Naive B cell (primary cell): ENCODE data around the gene FRG2. TPM values are rescaled to one million over a fixed set of nuclear protein-coding genes. Genes with fewer than 3 reads are reported as not detected.
"Not testable (repeated sequence)": the region's sequence is repeated elsewhere in the genome, so short reads cannot be mapped to it uniquely, and the experiment has no call there.

Source experiments
- ATAC-seq, 2 donors: fragments of 150-1000 bp; cut with Tn5 transposase; 2 replicates each; pipeline ENCODE4 v1.10.0; 2021; ENCODE audit warnings: low read depth in 2 of 2, mild to moderate bottlenecking in 2 of 2, moderate library complexity in 2 of 2
- DNase-seq: peaks from one replicate; pipeline ENCODE4 v3.0.0; 2022
- H3K27ac Mint-ChIP-seq, 6 donors: one replicate each; pipeline ENCODE4 v1.8.0; 2020 to 2022; ENCODE audit warnings: mild to moderate bottlenecking in 6 of 6, mixed read lengths in 6 of 6, moderate library complexity in 5 of 6, inconsistent platforms in 2 of 6
- H3K27me3 Mint-ChIP-seq, 3 donors: one replicate each; pipeline ENCODE4 v1.8.0; 2021 to 2022; ENCODE audit warnings: mixed read lengths in 3 of 3, mild to moderate bottlenecking in 1 of 3
- H3K36me3 Mint-ChIP-seq, 2 donors: one replicate each; pipeline ENCODE4 v1.8.0; 2020 to 2022; ENCODE audit warnings: mixed read lengths in 2 of 2, inconsistent platforms in 1 of 2, mild to moderate bottlenecking in 1 of 2
- H3K4me1 Mint-ChIP-seq, 3 donors: one replicate each; pipeline ENCODE4 v1.8.0; 2020 to 2022; ENCODE audit warnings: mixed read lengths in 3 of 3, inconsistent platforms in 1 of 3, mild to moderate bottlenecking in 1 of 3, moderate library complexity in 1 of 3
- H3K4me3 Mint-ChIP-seq, 8 donors: one replicate each; pipeline ENCODE4 v1.8.0; 2020 to 2022; ENCODE audit warnings: mild to moderate bottlenecking in 8 of 8, mixed read lengths in 8 of 8, moderate library complexity in 8 of 8, inconsistent platforms in 2 of 8
- H3K9me3 Mint-ChIP-seq, 7 donors: one replicate each; pipeline ENCODE4 v1.8.0; 2020 to 2022; ENCODE audit warnings: mixed read lengths in 7 of 7, mild to moderate bottlenecking in 5 of 7, inconsistent platforms in 2 of 7, moderate library complexity in 1 of 7
- polyA plus RNA-seq, 6 donors: library from polyadenylated mRNA; unstranded; fragments of 300-500 nt; fragmentation: Illumina TruSeq; gene quantifications; one replicate each; pipeline ENCODE4 v1.2.3, GENCODE V29; 2021; ENCODE audit warnings: low read depth in 6 of 6

The FRG2 gene
- polyA plus RNA-seq, 6 donors from 2014 or later: not detected

DNA sequence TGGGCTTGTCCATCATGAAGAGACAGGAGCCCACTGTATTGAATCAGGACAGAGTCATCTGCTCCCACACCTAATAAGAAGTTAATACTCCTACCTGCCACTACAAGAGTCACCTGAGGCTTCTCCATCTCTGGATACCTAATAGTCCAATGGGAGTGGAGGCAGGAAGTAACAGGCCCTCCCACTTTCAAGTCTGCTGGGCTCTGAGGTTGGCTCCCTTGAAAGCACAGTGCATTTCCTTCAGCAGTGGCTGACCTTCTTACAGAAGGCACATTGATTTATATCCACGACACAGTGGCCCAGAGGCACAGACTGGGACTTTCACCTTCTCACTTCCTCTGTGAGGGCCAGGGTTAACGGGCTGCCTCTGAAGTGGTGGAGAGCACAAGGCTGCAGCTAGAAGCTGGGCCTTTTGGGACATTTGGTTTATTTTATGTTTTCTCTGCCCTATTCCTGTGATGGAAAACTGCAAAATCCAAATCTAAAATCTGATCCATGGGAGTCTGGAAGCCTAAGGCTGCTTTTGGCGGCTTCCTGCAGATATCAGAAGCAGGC lies 38.1 kb downstream of the FRG2 start:
- peaks cover 0 to 5% (median 0%) of the 10 kb centered on the region in 7 donors for H3K9me3 Mint-ChIP-seq
- no peak overlapping the region for H3K4me3 Mint-ChIP-seq
- no peaks in the 10 kb centered on the region for H3K4me1 Mint-ChIP-seq
- ATAC-seq: no peak
- no peak overlapping the region for H3K27ac Mint-ChIP-seq
- H3K27me3 Mint-ChIP-seq: peaks cover 12 to 21% (median 14%) of the 10 kb centered on the region in 3 donors
- no peak for DNase-seq
- no peaks in the 10 kb centered on the region for H3K36me3 Mint-ChIP-seq

DNA sequence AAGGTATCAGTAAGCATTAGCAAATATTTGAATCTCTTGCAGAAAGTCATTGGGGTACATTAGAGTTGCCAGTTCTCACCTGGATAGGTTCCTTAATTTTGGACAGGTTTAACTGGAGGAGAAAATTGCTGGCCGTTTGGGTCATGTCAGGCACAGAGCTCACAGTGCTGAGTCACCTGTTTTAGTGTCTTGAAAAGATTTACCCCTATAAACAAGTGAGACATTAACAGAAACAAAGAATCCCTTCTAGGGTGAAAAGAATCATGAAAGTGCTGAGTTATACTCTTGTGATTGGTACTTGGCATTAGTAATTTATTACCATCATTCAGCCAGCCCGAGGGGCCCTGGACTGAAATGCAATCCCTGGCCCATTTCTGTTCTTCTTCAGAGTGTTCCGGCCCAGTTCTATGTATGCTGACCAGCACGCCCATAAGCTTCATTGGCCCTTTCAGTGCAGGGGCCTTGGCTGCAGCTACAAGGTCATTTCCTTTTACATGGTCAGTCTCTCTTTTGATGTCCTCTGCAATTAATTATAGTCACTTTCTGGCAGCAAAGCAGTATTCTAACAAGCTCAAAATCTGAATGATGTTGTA lies 41.3 kb downstream of the FRG2 start:
- H3K27ac Mint-ChIP-seq, H3K4me1 Mint-ChIP-seq, ATAC-seq, H3K27me3 Mint-ChIP-seq, DNase-seq, H3K9me3 Mint-ChIP-seq, H3K4me3 Mint-ChIP-seq, H3K36me3 Mint-ChIP-seq: not testable (repeated sequence)

DNA sequence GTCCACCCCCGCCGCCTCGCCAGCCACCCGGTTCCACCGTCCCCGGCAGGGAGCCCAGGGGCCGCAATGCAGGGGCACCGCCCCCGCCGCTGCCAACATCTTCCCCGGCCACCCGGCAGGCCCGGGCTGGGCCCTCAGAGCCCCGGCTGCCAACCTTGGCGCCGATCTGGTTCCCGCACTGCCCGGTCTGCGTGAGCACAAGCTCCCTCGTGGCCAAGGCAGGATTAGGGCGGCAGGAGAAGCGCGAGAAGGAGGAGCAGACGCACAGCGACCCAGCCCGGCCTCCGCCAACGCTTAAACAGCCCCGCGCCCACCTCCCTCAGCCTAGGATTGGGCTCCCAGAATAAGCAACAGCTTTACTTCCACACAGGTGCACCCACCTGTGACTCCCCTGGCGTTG lies 42.4 kb downstream of the FRG2 start:
- H3K27me3 Mint-ChIP-seq, H3K27ac Mint-ChIP-seq, H3K36me3 Mint-ChIP-seq, H3K9me3 Mint-ChIP-seq, ATAC-seq, DNase-seq, H3K4me3 Mint-ChIP-seq, H3K4me1 Mint-ChIP-seq: not testable (repeated sequence)

DNA sequence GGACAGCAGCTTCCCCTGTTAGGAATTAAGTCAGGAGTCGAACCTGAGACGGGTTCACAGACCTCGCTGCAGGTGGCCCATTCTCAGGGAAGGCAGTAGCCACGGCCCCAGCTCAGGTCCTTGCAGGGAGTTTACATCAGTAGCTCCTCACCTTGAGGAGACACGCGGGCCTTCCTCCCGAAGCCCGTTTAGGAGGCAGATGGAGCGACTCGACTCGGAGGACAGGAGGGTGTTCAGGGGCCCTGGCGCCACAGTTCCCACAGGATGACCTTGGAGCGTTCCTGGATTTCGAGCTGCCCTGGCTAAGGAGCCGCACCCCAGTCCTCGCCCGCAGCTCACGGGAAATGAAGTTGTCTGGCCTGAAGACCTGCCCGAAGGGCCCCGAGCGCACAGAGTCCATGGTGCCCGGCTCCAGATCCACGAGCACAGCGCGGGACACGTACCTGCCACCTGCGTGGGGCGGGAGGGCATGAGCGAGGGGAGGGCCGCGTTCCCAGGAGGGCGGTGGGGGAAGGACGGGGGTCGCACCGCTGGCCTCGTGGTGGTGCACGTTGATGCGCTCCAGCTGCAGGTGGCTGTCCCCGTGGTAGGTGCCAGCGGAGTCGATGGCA lies 43.0 kb downstream of the FRG2 start:
- not testable (repeated sequence) for H3K4me3 Mint-ChIP-seq, H3K36me3 Mint-ChIP-seq, H3K27me3 Mint-ChIP-seq, H3K27ac Mint-ChIP-seq, ATAC-seq, DNase-seq, H3K4me1 Mint-ChIP-seq, H3K9me3 Mint-ChIP-seq

DNA sequence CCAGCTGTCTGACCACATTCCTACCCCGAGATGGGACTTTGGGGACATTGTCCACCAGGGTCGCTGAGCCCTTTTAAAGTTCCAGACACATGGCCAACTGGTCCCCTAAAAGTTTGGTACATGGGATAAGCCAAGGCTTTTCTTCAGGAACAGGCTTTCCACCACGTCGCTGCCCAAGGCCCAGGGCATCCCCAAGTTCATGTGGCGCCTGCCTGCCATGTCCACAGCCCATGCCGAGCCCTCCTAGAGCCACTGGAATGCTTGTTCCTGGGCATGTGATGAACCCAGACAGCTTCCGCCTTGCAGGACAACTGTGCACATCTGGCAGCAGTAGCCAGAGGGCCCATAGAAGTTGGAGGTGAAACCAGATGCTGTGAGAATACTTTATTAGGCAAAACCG lies 45.1 kb downstream of the FRG2 start:
- ATAC-seq: no peak
- H3K27ac Mint-ChIP-seq: no peak overlapping the region
- H3K4me1 Mint-ChIP-seq: peaks cover 0 to 3% (median 0%) of the 10 kb centered on the region in 3 donors
- no peak for DNase-seq
- H3K36me3 Mint-ChIP-seq: no peaks in the 10 kb centered on the region
- H3K27me3 Mint-ChIP-seq: no peaks in the 10 kb centered on the region
- H3K9me3 Mint-ChIP-seq: peaks cover 0 to 7% (median 0%) of the 10 kb centered on the region in 7 donors
- H3K4me3 Mint-ChIP-seq: no peak overlapping the region

DNA sequence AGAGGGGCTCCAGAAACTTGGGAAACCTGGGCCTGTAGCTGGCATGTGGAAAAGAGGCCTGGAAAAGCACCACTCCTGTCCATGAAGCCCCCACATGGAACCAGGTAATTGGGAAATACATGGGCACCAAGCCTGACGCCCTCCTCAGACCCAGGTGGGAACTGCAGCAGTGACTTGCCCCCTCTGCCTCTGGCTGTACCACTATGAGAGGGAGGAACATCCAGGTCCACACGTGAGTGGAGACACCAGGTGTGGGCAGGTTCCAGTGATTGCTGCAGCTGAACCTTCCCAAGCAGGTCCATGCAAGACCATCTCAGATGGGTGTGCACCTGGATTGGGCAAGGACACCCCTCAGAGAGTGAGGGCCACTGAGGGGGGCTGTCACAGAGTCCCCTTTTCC lies 46.8 kb downstream of the FRG2 start:
- H3K27ac Mint-ChIP-seq, H3K27me3 Mint-ChIP-seq, H3K36me3 Mint-ChIP-seq, H3K4me3 Mint-ChIP-seq, H3K4me1 Mint-ChIP-seq, H3K9me3 Mint-ChIP-seq, ATAC-seq, DNase-seq: not testable (repeated sequence)

DNA sequence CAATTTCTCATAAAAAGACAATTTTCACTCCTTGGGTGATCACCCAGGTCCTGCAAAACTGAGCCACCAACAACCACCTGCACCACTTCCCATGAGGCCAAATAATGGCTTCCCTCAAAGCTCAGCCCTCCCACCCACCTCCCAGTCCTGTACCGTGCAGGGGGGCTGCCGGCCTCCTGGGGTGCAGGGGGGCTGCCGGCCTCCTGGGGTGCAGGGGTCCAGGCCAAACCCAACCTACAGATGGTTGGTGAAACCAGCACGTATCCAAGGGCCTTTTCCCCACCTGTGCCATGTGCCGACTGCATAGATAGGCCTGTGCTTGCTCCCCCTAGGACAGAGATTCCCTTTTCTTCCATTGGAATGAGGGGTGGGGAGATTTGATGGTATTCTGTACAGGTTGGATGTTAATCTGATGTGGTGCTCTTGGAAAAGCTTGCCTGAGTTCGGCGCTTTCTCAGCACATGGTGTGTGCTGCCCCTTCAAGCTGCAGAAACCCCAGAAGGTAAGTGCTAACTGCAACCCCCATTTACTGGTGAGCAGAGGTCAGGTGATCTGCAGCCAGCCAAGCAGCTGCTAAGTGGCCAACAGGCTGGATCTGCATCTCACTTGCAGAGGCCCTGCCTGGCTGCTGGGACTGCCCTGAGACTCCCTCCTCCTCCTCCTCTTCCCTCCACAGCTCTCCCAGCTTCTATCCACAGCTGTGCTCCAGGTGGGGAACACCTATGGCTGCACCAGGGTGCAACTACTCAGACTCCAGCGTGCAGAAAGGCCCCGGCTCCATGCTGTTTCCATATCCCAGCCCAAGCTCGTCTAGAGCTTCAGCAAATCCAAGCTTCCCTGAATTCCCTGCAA lies 47.6 kb downstream of the FRG2 start:
- peaks cover 0 to 5% (median 0%) of the 10 kb centered on the region in 3 donors for H3K27me3 Mint-ChIP-seq
- no peaks in the 10 kb centered on the region for H3K36me3 Mint-ChIP-seq
- no peak overlapping the region for H3K4me3 Mint-ChIP-seq
- H3K27ac Mint-ChIP-seq: peak overlapping the region in 1 of 6 donors; percentile 77
- no peak for ATAC-seq
- peaks cover 0 to 3% (median 0%) of the 10 kb centered on the region in 3 donors for H3K4me1 Mint-ChIP-seq
- DNase-seq: no peak
- peaks cover 0 to 7% (median 0%) of the 10 kb centered on the region in 7 donors for H3K9me3 Mint-ChIP-seq

Other genes with a start within 250 kb of the FRG2 start
- gene FRG1, start 86.4 kb downstream of the FRG2 start, polyA plus RNA-seq: 10 to 100 TPM; 39.7 to 57.8 (median 53.9) TPM
- gene DBET, start 37.2 kb upstream of the FRG2 start, polyA plus RNA-seq: not detected
- gene DUX4, start 146.5 kb upstream of the FRG2 start, polyA plus RNA-seq: not detected